GM18499 (cell line): ENCODE data around the gene ACOT11.

ENCODE experiments used
- ATAC-seq: cut with Tn5 transposase; IDR thresholded peaks from one replicate; pipeline ENCODE4 v1.9.1; 2021; ENCODE audit warnings: moderate number of reproducible peaks; ENCODE audit not compliant: insufficient read depth, unreplicated experiment

Gene ACOT11

DNA sequence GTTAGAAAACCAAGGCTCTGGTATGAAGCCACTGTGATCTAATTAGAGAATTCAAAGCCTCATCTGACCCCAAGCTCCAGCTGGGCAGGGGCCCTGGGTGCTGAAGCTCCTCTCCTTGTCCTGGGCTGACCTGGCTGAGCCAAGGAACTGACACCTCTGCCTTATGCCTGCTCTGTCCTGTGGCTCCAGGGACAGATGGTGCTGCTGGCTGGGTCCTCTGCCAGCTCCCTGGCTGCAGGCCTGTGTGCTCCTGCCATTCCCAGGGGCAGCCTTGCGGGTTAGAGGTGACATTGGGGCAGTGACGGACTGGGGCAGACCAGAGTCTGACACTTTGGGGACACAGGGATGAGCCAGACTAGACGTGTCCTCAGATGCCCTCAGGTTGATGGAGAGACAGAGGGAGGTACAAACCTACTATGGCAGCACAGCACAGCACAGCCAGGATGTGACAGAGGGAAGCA is 11.8 kb downstream of the ACOT11 start:
- ATAC-seq = no peak

GRCh38 chr1:54564312-54565112 is 16.5 kb downstream of the ACOT11 start:
- no peak for ATAC-seq

DNA sequence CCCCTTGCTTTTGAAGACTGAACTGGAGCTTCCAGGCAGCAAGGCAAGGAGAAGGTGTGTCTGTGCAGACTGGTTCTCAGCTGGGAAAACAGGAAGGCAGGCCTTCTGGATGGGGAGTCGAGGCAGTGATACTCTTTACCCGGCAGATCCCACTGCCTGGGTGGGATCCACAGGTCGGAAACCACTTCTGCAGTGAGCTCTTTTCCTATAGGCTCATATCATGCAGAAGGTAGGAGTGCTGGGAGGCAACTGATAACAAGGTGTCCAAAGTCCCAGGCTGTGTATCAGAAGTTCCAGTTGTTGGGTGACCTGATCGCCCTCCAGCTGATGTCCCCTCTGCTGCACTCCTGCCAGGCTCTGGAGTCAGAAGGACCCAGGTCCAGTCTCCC is 17.1 kb downstream of the ACOT11 start:
- no peak for ATAC-seq

DNA sequence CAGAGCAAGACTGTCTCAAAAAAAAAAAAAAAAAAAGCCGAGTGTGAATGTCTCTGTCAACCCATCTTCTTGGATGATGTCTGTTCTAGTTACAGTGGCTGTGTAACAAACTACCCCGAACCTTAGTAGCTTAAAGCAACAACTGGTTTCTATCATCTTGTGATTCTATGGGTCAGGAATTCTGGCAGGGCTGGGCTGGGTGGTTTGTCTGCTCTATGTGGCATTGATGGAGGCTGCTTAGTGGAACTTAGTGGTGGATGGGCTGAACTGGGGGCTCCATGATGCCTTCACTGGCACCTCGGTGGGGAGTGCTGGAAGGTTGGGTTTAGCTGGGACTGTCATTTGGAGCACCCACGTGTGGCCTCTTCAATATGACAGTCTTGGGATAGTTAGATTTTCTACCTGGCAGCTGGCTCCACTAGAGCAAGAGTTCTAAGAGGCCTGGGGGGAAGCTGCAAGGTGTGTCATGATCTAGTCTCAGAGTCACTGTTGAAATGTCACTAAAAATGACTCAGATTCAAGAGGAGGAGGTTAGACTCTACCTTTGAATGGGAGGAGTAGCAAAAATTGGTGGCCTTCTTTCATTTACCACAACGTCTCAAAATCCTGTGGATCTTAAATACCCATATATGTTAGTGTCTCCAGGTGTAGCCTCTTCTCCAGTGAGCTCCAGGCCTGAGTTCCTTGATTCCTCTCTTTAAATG is 18.6 kb downstream of the ACOT11 start:
- no peak for ATAC-seq

GRCh38 chr1:54567961-54568360 is 19.9 kb downstream of the ACOT11 start:
- no peak for ATAC-seq

GRCh38 chr1:54569339-54569738 is 21.3 kb downstream of the ACOT11 start:
- ATAC-seq = no peak

GRCh38 chr1:54570161-54570560 is 22.1 kb downstream of the ACOT11 start:
- no peak for ATAC-seq

DNA sequence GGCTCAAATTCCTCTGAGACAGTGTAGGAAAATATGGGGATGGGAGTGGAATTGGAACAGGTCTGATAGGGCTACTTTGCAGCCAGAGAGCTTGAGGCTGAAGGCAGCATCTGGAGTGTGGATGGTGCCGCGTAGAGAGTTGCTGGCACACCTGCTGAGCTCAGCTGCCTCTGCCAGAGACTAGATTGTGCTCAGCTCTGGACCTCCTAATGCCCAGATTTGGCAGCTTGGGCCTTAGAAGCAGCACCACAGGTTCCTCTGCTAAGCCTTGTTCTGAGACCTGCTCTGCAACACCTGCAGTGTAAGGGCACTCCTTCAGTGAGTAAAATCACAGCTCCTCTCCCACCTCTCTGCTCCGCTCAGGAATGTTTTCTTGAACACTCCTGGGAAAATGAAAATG is 23.3 kb downstream of the ACOT11 start:
- no peak for ATAC-seq

DNA sequence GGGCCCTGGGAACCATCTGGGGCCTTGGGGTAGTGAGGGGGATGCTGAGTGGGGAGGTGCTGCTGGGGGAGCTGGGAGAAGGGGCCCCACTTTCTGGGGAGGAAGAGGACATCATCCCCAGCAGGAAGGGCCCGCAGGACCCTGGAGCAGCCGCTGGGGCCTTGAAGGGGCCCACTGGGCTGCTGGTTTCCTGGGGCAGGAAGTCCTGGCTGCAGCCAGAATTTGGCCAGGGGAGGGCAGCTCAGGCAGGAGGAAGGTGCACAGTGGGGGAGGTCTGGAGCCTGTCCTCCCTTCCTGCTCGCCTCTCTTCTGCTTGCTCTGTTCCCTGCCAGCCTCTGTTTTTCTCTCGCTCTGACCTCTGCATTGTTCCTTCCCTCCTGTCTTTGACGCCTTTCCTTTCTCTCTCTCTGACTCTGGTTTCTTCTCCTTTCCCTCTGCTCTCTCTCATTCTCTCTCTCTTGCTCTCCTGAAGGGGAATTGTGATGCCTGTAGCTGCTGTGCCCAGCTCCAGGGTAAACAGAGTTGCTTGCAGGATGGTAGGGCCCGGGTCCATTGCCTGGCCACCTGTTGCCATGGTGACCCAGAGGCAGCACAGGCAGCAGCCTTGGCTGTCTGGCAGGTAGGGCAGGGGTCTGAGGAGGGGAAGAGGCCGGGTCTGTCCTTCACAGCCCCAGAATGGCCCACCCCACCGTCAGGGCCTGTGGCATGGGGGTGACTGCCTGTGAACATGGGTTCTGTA is 23.9 kb downstream of the ACOT11 start:
- ATAC-seq = no peak

DNA sequence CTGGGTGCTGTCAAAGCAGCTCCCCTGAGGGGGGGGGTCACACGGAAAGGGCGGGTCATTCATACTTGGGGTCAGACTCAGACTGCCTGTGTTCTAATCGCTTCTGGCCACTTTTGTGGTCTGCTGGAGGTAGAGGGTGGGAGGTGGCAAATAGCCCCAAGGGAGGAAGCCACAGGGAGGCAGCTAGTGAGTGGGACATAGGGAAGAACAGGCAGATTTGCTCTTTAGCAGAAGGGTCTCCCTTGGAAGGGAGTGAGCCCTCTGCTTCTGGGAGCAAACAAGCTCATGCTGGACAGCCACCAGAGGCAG is 24.5 kb downstream of the ACOT11 start:
- no peak for ATAC-seq

- ATAC-seq = no peak
These were observed 26.2 kb downstream of the ACOT11 start for GRCh38 chr1:54574158-54574778.

DNA sequence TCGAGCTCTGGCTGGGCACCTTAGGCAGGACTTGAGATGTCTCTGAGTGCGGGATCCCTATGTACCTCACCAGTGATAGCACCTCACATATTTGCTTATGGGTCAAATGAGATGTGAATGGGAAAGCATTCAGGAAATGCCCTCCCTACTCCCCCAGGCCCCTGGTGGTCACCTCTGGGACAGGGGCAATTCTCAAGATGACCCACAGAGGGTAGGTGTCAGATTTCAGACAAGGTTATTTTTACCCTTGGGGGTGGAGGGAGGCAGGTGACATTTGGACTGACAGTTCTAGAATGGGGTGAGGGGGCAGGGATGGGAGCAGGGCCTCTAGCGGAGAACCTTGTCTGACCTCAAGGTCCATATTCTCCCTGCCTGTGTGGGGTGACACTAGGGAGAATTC is 27.1 kb downstream of the ACOT11 start:
- ATAC-seq = no peak

DNA sequence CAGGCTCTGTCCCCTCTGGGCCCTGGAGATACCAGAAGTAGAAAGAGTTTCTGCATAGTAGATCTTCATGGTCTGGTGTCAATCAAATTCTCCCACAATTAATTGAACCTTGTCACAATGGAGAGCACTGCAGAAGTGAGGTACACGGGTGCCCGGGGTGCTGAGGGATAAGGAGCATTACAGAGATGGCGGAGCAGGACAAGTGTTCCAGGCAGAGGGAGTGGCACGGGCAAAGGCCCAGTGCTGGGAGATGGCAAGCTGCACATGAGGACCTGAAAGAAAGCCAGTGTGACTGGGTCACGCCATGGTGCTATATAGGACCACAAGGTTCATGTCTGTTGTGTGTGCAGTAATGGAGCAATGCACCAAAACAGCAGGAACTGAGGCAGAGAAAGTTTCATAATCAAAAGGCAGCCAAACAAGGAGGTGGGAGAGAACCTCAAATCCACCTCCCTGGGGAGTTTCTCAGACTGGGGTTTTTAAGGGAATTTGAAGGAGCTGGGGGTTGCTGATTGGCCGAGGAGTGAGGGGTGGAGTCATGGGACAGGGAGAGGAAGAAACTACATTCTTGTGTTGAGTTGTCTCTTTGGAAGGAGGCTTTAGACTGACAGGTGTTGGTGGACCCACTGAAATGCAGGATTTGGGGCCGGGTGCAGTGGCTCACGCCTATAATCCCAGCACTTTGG is 27.7 kb downstream of the ACOT11 start:
- ATAC-seq = no peak

DNA sequence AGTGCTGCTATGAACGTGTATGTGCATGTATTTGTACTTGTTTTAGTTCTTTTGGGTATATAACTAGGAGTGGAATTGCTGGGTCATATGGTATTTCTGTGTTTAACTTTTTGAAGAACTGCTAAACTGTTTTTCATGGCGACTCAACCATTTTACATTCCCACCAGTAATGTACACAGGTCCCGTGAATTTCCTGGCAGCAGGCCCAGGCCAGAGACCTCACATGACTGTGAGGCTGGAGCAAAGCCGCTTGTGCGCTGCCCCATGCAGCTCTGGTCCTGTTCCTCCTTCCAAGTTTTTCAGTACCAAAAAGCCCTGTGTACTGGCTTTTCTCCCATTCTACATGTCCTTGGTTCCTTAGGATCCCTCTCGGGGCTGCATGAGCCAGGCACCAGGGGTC is 29.6 kb downstream of the ACOT11 start:
- no peak for ATAC-seq

DNA sequence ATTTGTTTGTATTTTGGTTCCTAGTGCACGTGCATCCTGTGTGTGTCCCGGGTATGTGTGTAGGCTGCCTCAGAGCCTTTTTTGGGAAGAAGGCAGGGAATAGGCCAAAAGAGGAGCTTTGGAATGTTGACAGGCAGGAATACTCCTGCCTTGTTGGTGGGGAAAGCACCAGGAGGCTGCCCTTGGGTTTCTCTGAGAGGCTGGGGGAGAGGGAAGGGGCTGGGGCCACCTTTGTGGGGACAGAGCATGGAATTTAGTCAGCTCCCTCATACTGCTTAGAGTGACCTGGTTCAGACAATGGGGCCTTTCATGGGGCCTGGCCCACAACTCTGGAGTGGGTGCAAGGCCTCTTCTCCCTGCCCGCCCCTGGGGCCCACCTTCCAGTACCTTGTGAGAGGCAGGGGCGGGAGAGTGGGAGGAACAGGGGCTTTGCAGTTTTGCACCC is 31.3 kb downstream of the ACOT11 start:
- no peak for ATAC-seq

- no peak for ATAC-seq
These were observed 33.0 kb downstream of the ACOT11 start for GRCh38 chr1:54580856-54581550.

GRCh38 chr1:54581621-54582035 is 33.6 kb downstream of the ACOT11 start:
- ATAC-seq = no peak

GRCh38 chr1:54582566-54583306 is 34.7 kb downstream of the ACOT11 start:
- no peak for ATAC-seq

- no peak for ATAC-seq
These were observed 35.3 kb downstream of the ACOT11 start for GRCh38 chr1:54583307-54583686.
